SK-N-SH (cell line): ENCODE results near the gene NT5DC3. TPM values are rescaled to one million over a fixed set of nuclear protein-coding genes. Genes with fewer than 3 reads are reported as not detected.

ENCODE experiments used
- CTCF ChIA-PET: fragments of 300-600, 350-600 bp; formaldehyde crosslinking; extraction: SDS; loops from one replicate; lab custom pipeline; 2021; lab: Yijun Ruan, JAX
- POLR2A ChIA-PET: fragments of 350-600 bp; sonication (Branson Sonifier 250); formaldehyde crosslinking; extraction: SDS; loops from one replicate; lab custom pipeline; 2020; ENCODE audit warnings: antibody characterized with exemption, inconsistent platforms; lab: Yijun Ruan, JAX
- DNase-seq: peaks from one replicate; pipeline ENCODE4 v3.0.0; 2012
- H2AFZ ChIP-seq: fragments of 200-600 bp; sonication (generic); 2 replicates; pipeline ENCODE4 v1.8.1; 2016; ENCODE audit warnings: antibody characterized with exemption, mild to moderate bottlenecking, low read depth
- H3F3A ChIP-seq: fragments of 200-600 bp; sonication (generic); replicated peaks from 2 replicates; pipeline ENCODE3; 2016; ENCODE audit warnings: antibody characterized with exemption, mild to moderate bottlenecking; ENCODE audit not compliant: insufficient read depth
- H3K27ac ChIP-seq, 2 experiments: fragments of 200-500 bp in 1 of 2; fragments of 200-600 bp in 1 of 2; sonication (Bioruptor generic) in 1 of 2; sonication (generic), shearing (Covaris generic) in 1 of 2; 2 replicates each; pipeline versions ENCODE4 v1.5.1 to v1.6.1; 2014 to 2016; ENCODE audit warnings: low read depth in 2 of 2, inconsistent platforms in 1 of 2, low read length in 1 of 2, mild to moderate bottlenecking in 1 of 2, mixed read lengths in 1 of 2
- H3K27me3 ChIP-seq: fragments of 200-600 bp; sonication (generic), shearing (Covaris generic); 2 replicates; pipeline ENCODE4 v1.6.1; 2016; ENCODE audit warnings: mixed run types; ENCODE audit not compliant: insufficient read depth
- H3K36me3 ChIP-seq, 2 experiments: fragments of 200-500 bp in 1 of 2; fragments of 200-600 bp in 1 of 2; sonication (Bioruptor generic) in 1 of 2; sonication (generic) in 1 of 2; replicated peaks in 1 of 2; 2 replicates each; pipeline versions ENCODE3 to v1.5.1; 2014 to 2016; ENCODE audit warnings: low read length in 1 of 2, mild to moderate bottlenecking in 1 of 2; ENCODE audit not compliant: insufficient read depth in 2 of 2, control insufficient read depth in 1 of 2
- H3K4me1 ChIP-seq, 2 experiments: fragments of 200-500 bp in 1 of 2; fragments of 200-600 bp in 1 of 2; sonication (Bioruptor generic) in 1 of 2; sonication (generic), shearing (Covaris generic) in 1 of 2; 2 replicates each; pipeline versions ENCODE4 v1.5.1 to v1.6.1; 2014 to 2016; ENCODE audit warnings: low read depth in 1 of 2, low read length in 1 of 2, mixed run types in 1 of 2; ENCODE audit not compliant: insufficient read depth in 2 of 2, control insufficient read depth in 1 of 2
- H3K4me2 ChIP-seq: fragments of 200-600 bp; sonication (generic), shearing (Covaris generic); 2 replicates; pipeline ENCODE4 v1.6.1; 2017; ENCODE audit warnings: mixed run types
- H3K4me3 ChIP-seq, 2 experiments: fragments of 200-500 bp in 1 of 2; fragments of 200-600 bp in 1 of 2; sonication (Bioruptor generic) in 1 of 2; sonication (generic), shearing (Covaris generic) in 1 of 2; 2 replicates each; pipeline versions ENCODE4 v1.5.1 to v1.8.1; 2014 to 2016; ENCODE audit warnings: low read depth in 2 of 2, inconsistent platforms in 1 of 2, low read length in 1 of 2, mild to moderate bottlenecking in 1 of 2, mixed read lengths in 1 of 2, moderate library complexity in 1 of 2
- H3K79me2 ChIP-seq: fragments of 200-600 bp; sonication (generic); 2 replicates; pipeline ENCODE4 v1.8.1; 2017; ENCODE audit warnings: mild to moderate bottlenecking; ENCODE audit not compliant: insufficient read depth
- H3K9ac ChIP-seq: fragments of 200-600 bp; sonication (generic); 2 replicates; pipeline ENCODE4 v1.6.1; 2017; ENCODE audit warnings: mixed run types
- H3K9me2 ChIP-seq: fragments of 200-600 bp; sonication (generic); 2 replicates; pipeline ENCODE4 v1.6.1; 2017; ENCODE audit warnings: mixed run types
- H3K9me3 ChIP-seq: fragments of 200-600 bp; sonication (generic); 2 replicates; pipeline ENCODE4 v1.6.1; 2017; ENCODE audit warnings: mixed run types, mild to moderate bottlenecking, moderate library complexity
- H4K20me1 ChIP-seq: fragments of 200-600 bp; sonication (generic); 2 replicates; pipeline ENCODE4 v1.6.1; 2017; ENCODE audit warnings: mild to moderate bottlenecking, mixed run types; ENCODE audit not compliant: insufficient read depth
- CTCF ChIP-seq: fragments of 200-600 bp; sonication (generic); IDR thresholded peaks from 2 replicates; pipeline ENCODE4 v1.6.1; 2017; ENCODE audit warnings: antibody characterized with exemption, mild to moderate bottlenecking, moderate library complexity
- ELF1 ChIP-seq: IDR thresholded peaks from 2 replicates; pipeline ENCODE4 v1.4.0; 2012
- EZH2phosphoT487 ChIP-seq: fragments of 200-600 bp; sonication (generic); IDR thresholded peaks from 2 replicates; pipeline ENCODE4 v1.6.1; 2017; ENCODE audit warnings: low read depth, mixed run types, mild to moderate bottlenecking, antibody characterized with exemption, moderate library complexity, borderline replicate concordance
- FOSL2 ChIP-seq: IDR thresholded peaks from 2 replicates; pipeline ENCODE4 v1.4.0; 2012; ENCODE audit warnings: low read depth, mild to moderate bottlenecking, moderate library complexity, borderline replicate concordance
- FOXM1 ChIP-seq: IDR thresholded peaks from 2 replicates; pipeline ENCODE4 v1.4.0; 2012; ENCODE audit warnings: low read depth, mild to moderate bottlenecking
- IRF3 ChIP-seq: fragments of 150-350 bp; IDR thresholded peaks from 2 replicates; pipeline ENCODE4 v1.6.1; 2016; ENCODE audit warnings: mild to moderate bottlenecking, low read depth, low read length
- MEF2A ChIP-seq: IDR thresholded peaks from 2 replicates; pipeline ENCODE4 v1.4.0; 2012; ENCODE audit warnings: low read depth, borderline replicate concordance
- NFIC ChIP-seq: IDR thresholded peaks from 2 replicates; pipeline ENCODE4 v1.4.0; 2012; ENCODE audit warnings: borderline replicate concordance
- NRF1 ChIP-seq: IDR thresholded peaks from 2 replicates; pipeline ENCODE4 v1.6.1; 2012; ENCODE audit warnings: low read depth, mild to moderate bottlenecking, low read length
- RCOR1 ChIP-seq: fragments of 150-350 bp; IDR thresholded peaks from 2 replicates; pipeline ENCODE4 v1.6.1; 2017; ENCODE audit warnings: antibody characterized with exemption, low read length
- SMC3 ChIP-seq: IDR thresholded peaks from 2 replicates; pipeline ENCODE4 v1.6.1; 2012; ENCODE audit warnings: low read depth, low read length, improper control_type of control experiment
- USF1 ChIP-seq: IDR thresholded peaks from 2 replicates; pipeline ENCODE4 v1.4.0; 2012; ENCODE audit warnings: low read depth, borderline replicate concordance
- YY1 ChIP-seq: IDR thresholded peaks from 2 replicates; pipeline ENCODE4 v1.4.0; 2012; ENCODE audit warnings: low read depth, mild to moderate bottlenecking
- WGBS: methylation state at CpG from one replicate; pipeline ENCODE4 v1.1.6; 2017; ENCODE audit warnings: low lambda C conversion rate; 5-methylcytosine and 5-hydroxymethylcytosine counted together
- polyA plus RNA-seq, 3 experiments: library from polyadenylated mRNA; depleted of rRNA; stranded (reverse); fragments of >200 nt; gene quantifications; 2 replicates each; pipeline ENCODE4 v1.2.3, GENCODE V29; 2012
- TF ChIP-seq, protein P1 (sequence below): fragments of 150-350 bp; IDR thresholded peaks from 2 replicates; pipeline ENCODE4 v1.6.1; 2017; ENCODE audit warnings: antibody characterized with exemption, low read length, low read depth, borderline replicate concordance

The NT5DC3 gene
- polyA plus RNA-seq, 1 of the 3 experiments (the other 2 are of a cell fraction): 11.0 TPM

DNA sequence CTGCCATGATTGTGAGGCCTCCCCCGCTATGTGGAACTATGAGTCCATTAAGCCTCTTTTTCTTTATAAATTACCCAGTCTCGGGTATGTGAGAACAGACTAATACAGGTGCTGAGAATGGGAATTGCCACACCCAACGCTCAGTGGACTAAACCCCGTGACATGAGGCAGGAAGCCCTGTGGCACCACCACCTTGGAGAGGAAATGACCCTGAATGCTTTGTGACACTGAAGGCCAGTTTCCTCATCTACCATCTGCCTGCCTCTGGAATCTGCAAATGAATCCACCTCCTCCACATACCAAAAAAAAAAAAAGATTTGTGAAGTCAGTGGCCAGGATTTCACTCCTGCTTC lies 41.6 kb downstream of the NT5DC3 start (continued):
- TF ChIP-seq USF1: no peak

DNA sequence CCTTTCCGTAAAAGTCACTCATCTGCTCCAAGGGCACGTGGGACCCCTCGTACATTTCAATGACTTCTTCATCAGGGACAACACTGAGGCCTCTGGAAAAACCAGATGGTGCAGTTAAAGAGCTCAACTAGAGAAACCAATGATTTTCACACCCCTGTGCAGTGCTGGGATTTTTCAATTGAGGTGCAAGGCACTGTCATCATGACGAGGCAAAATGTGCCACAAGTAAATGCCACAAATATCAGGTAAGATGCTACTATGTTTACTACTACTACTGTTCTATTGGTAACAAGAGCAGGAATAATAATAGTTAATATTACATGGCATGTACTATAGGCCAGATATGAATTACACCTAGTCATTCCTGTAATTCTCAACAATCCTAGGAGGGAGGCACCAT lies 42.4 kb downstream of the NT5DC3 start:
- 93% methylated on average over 4 of the region's 4 CpGs for WGBS
- Histone ChIP-seq H2AFZ (no peak overlapping the region), H3K79me2 (peaks cover 5% of the 10 kb centered on the region; the same call in 1 of the 2 replicates), H3K27me3 (no peaks in the 10 kb centered on the region), H3K9me3 (no peaks in the 10 kb centered on the region), H3K36me3 (peaks cover 20 to 37% of the 10 kb centered on the region in 2 experiments), H3F3A (peaks cover 8% of the 10 kb centered on the region), H3K4me1 (peaks cover 18 to 34% of the 10 kb centered on the region in 2 experiments), H3K4me3 (no peak overlapping the region), H3K9ac (no peak overlapping the region), H4K20me1 (no peaks in the 10 kb centered on the region), H3K9me2 (no peaks in the 10 kb centered on the region), H3K4me2 (no peak overlapping the region), H3K27ac (no peak overlapping the region)
- CTCF ChIA-PET: no interaction called here
- POLR2A ChIA-PET: no interaction called here
- no peak for TF ChIP-seq FOXM1
- TF ChIP-seq FOSL2: no peak
- no peak for DNase-seq

- Histone ChIP-seq H3K9ac (no peak overlapping the region), H3K4me1 (peaks cover 5 to 6% of the 10 kb centered on the region in 2 experiments; a peak in 2 of 4 replicates), H3K4me3 (no peak overlapping the region), H3F3A (no peaks in the 10 kb centered on the region), H2AFZ (no peak overlapping the region), H3K36me3 (peaks cover 40 to 56% of the 10 kb centered on the region in 2 experiments), H3K27me3 (no peaks in the 10 kb centered on the region), H3K9me2 (no peaks in the 10 kb centered on the region), H3K4me2 (no peak overlapping the region), H3K9me3 (no peaks in the 10 kb centered on the region), H3K27ac (peak overlapping the region in 1 of 2 experiments; percentile 22; a peak in 1 of 4 replicates), H4K20me1 (no peaks in the 10 kb centered on the region), H3K79me2 (peaks cover under 1% of the 10 kb centered on the region; the same call in 1 of the 2 replicates)
- ChIA-PET POLR2A (no interaction called here), CTCF (interaction anchor here (0.8 to 1.2 kb wide), 4 partner anchors 10 to 220 kb away, joined by 3 to 4 read pairs (median 3); no protein-coding TSS in a partner anchor)
- DNase-seq: no peak
- 56% methylated on average over 4 of the region's 4 CpGs for WGBS
- TF ChIP-seq ELF1 (no peak), USF1 (no peak), SMC3 (no peak), IRF3 (no peak), FOXM1 (no peak), CTCF (no peak), NFIC (no peak), RCOR1 (no peak), EZH2phosphoT487 (no peak), YY1 (no peak), MEF2A (no peak), NRF1 (no peak)
- TF ChIP-seq, protein P1, sequence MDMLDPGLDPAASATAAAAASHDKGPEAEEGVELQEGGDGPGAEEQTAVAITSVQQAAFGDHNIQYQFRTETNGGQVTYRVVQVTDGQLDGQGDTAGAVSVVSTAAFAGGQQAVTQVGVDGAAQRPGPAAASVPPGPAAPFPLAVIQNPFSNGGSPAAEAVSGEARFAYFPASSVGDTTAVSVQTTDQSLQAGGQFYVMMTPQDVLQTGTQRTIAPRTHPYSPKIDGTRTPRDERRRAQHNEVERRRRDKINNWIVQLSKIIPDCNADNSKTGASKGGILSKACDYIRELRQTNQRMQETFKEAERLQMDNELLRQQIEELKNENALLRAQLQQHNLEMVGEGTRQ: no peak
These were observed 46.5 kb downstream of the NT5DC3 start for GRCh38 chr12:103794309-103795213.
